Fibroblast of lung (primary cell): ENCODE data around the gene ALG12.

Experiments
- CTCF ChIP-seq, 2 donors: IDR thresholded peaks in 1 of 2; conservative IDR thresholded peaks in 1 of 2; 1 replicate in 1 of 2; 2 replicates in 1 of 2; pipeline ENCODE4 v1.5.1; 2011 to 2012; ENCODE audit warnings: low read length in 2 of 2, control low read depth in 1 of 2, inconsistent platforms in 1 of 2, low read depth in 1 of 2, mild to moderate bottlenecking in 1 of 2
- EZH2 ChIP-seq: IDR thresholded peaks from 2 replicates; pipeline ENCODE4 v1.5.1; 2012; ENCODE audit warnings: low read length, control low read depth, mild to moderate bottlenecking; ENCODE audit errors: missing control alignments

GRCh38 chr22:49880281-49880680 lies 38.0 kb downstream of the ALG12 start:
- TF ChIP-seq CTCF (conservative IDR thresholded peaks at IDR 0.05 in 1 of 2, IDR thresholded peaks at IDR 0.05 in 1 of 2; ENCODE audit: low read depth in 1 of 2, low read length in 2 of 2) (no peak), EZH2 (no peak)
